Stimulated activated naive CD8-positive, alpha-beta T cell treated with anti-CD3 and anti-CD28 coated beads, Interleukin-15, Interleukin-2, amounts not matched to agents 100 ng/mL and 50 ng/mL, for 24 hours (primary cell): ENCODE measurements around the gene MVB12B.

Experiments
- H3K27ac Mint-ChIP-seq: one replicate; pipeline ENCODE4 v1.8.0; 2021; ENCODE audit warnings: mild to moderate bottlenecking, mixed read lengths
- H3K27me3 Mint-ChIP-seq: one replicate; pipeline ENCODE4 v1.8.0; 2021; ENCODE audit warnings: mixed read lengths
- H3K36me3 Mint-ChIP-seq: one replicate; pipeline ENCODE4 v1.8.0; 2021; ENCODE audit warnings: low read depth, mixed read lengths
- H3K4me1 Mint-ChIP-seq: one replicate; pipeline ENCODE4 v1.8.0; 2021; ENCODE audit warnings: low read depth, mixed read lengths
- H3K4me3 Mint-ChIP-seq: one replicate; pipeline ENCODE4 v1.8.0; 2021; ENCODE audit warnings: mild to moderate bottlenecking, mixed read lengths
- H3K9me3 Mint-ChIP-seq: one replicate; pipeline ENCODE4 v1.8.0; 2021; ENCODE audit warnings: mixed read lengths

Gene MVB12B

DNA sequence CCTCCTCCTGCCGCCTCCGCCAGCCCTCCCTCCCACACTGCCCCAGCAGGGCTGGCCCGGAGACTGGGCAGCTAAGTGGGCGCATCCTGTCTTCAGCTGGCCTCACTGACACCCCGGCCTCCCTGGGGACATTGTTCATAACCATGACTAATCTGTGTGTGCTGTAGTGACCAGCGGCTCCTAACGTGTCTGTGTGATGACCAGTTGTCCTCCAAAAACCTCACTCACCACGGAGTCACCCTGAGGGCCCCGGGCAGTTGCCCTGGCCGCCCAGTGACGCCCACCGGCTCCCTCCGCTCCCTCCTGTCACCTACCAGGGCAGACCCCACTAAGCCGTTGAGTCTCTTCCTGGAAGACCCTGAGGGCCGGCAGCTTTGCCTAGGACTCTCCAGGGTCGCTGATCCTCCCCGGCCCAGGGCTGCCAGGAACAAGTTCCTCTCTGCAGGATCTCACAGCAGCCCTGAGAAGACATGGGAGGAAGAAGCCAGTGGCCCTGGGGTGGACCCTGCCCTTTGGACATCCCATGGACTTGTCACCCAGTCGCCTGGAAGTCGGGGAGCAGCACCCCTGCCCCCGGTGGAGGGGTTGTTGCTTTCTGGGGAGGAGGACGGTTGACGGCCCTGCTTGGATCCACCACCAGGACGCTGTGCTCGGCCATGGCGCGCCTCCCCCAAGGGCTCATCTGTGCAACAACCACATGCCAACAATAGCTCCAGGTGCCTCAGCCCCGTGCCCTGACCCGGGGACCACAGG lies 176.9 kb downstream of the MVB12B start:
- Mint-ChIP-seq H3K27ac (no peak overlapping the region), H3K4me3 (no peak overlapping the region), H3K36me3 (no peaks in the 10 kb centered on the region), H3K9me3 (no peaks in the 10 kb centered on the region), H3K27me3 (peaks cover 11% of the 10 kb centered on the region), H3K4me1 (no peaks in the 10 kb centered on the region)

- Mint-ChIP-seq H3K27me3 (peaks cover 14% of the 10 kb centered on the region), H3K36me3 (no peaks in the 10 kb centered on the region), H3K4me1 (no peaks in the 10 kb centered on the region), H3K4me3 (no peak overlapping the region), H3K27ac (no peak overlapping the region), H3K9me3 (no peaks in the 10 kb centered on the region)
Measured at GRCh38 chr9:126504086-126504976, 177.7 kb downstream of the MVB12B start.

DNA sequence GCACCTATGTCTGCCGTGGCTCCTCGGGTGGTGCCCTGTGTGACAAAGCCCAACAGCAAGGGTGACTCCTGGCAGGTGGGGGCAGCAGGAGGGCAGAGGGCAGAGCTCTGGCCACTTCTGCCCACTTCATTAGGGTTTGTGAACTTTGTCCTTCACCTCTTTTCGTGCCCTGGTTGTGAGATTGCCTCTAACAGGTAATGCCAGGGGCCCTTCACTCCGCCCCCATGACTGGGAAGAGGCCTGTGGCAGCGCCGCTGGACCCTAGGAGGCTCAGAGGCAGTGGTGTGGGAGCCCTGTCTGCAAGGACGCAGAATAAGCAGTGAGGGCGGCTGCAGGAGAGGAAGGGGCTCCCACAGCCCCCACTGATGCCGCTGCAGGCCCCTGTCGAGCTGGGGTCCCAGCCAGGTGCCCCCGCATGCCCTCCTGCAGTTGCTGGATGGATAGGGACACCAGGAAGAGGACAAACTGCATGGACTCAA lies 178.4 kb downstream of the MVB12B start:
- H3K27ac Mint-ChIP-seq: no peak overlapping the region
- H3K9me3 Mint-ChIP-seq: no peaks in the 10 kb centered on the region
- no peaks in the 10 kb centered on the region for H3K36me3 Mint-ChIP-seq
- H3K4me1 Mint-ChIP-seq: no peaks in the 10 kb centered on the region
- peaks cover 18% of the 10 kb centered on the region for H3K27me3 Mint-ChIP-seq
- H3K4me3 Mint-ChIP-seq: no peak overlapping the region

DNA sequence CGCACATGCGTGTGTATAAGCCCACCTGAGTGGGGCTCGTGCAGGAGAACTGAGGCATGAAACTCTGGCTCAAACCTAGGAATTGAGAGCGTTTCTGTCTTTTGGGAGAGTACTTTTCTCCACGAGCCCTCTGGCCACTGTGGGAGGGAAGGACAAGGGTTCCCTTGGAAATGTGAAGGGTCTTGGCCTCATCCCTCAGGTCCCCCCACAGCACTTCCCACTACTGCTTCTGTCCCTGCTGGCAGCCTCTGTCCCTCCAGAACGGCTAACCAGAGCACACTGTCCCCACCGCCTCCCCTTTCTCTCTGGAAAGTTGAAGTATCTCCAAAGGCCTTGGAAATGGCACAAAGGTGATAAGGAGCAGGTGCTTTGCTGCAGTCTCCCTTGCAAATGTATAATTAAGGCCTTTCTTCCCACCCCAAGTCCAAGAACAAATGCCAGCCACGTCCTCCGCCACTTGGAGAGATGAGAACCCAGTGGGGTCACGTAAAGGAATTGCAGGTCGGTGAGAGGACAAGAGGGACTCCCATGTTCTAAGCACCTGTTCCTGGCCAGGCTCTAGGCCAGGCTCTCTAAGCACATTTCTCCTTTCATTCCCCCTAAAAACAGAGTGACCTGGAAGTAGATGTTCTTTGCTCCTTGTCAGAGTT lies 179.2 kb downstream of the MVB12B start:
- H3K36me3 Mint-ChIP-seq: no peaks in the 10 kb centered on the region
- H3K27me3 Mint-ChIP-seq: peaks cover 13% of the 10 kb centered on the region
- no peaks in the 10 kb centered on the region for H3K9me3 Mint-ChIP-seq
- H3K27ac Mint-ChIP-seq: no peak overlapping the region
- H3K4me3 Mint-ChIP-seq: no peak overlapping the region
- H3K4me1 Mint-ChIP-seq: no peaks in the 10 kb centered on the region

- no peaks in the 10 kb centered on the region for H3K4me1 Mint-ChIP-seq
- H3K36me3 Mint-ChIP-seq: no peaks in the 10 kb centered on the region
- peaks cover 17% of the 10 kb centered on the region for H3K27me3 Mint-ChIP-seq
- H3K4me3 Mint-ChIP-seq: no peak overlapping the region
- H3K9me3 Mint-ChIP-seq: no peaks in the 10 kb centered on the region
- no peak overlapping the region for H3K27ac Mint-ChIP-seq
Measured at GRCh38 chr9:126506361-126507317, 180.0 kb downstream of the MVB12B start.

DNA sequence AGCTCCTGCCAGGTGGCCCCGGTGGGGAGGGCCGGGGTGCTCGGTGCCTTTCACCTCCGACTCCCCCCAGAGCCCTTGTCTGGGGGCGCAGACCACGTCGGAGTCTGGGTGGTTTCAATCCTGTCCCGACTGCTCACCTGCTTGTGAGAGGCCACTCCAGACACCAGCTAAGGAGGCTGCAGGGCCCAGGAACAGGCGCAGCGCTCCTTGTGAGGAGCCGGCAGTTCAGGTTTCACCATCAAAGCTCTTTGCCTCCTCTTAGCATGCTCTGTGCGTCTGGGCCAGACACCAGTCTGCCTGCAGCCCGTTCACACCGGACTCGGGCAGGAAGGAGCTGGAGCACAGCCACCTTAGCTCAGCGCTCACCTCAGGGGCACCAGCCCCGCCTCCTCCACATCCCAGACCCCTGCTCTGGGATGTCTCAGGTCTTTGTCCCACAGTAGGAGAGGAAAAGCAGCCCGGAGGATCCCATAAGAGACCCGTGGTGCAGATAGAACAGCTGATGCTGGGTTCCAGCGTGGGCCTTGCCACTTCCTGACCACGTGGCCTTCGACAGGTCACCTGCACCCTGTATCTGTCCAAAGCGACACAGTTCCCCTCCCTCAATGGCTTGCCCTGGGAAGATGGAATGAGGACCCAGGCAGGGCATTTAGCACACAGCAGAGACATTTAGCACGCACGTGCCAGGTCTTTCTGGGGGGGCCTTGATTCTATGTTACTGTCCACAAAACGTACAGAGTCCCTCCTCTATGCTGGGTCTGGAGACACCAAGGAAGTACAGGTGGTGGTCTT lies 180.9 kb downstream of the MVB12B start:
- no peak overlapping the region for H3K4me3 Mint-ChIP-seq
- H3K27ac Mint-ChIP-seq: no peak overlapping the region

GRCh38 chr9:126508171-126508591 lies 181.6 kb downstream of the MVB12B start:
- H3K27me3 Mint-ChIP-seq: peaks cover 27% of the 10 kb centered on the region
- no peak overlapping the region for H3K4me3 Mint-ChIP-seq
- H3K4me1 Mint-ChIP-seq: no peaks in the 10 kb centered on the region
- H3K27ac Mint-ChIP-seq: no peak overlapping the region
- no peaks in the 10 kb centered on the region for H3K36me3 Mint-ChIP-seq
- H3K9me3 Mint-ChIP-seq: no peaks in the 10 kb centered on the region

More for the DNA sequence above, 180.9 kb downstream of the MVB12B start:
- no peaks in the 10 kb centered on the region for H3K9me3 Mint-ChIP-seq
- peaks cover 23% of the 10 kb centered on the region for H3K27me3 Mint-ChIP-seq
- H3K4me1 Mint-ChIP-seq: no peaks in the 10 kb centered on the region
- H3K36me3 Mint-ChIP-seq: no peaks in the 10 kb centered on the region

DNA sequence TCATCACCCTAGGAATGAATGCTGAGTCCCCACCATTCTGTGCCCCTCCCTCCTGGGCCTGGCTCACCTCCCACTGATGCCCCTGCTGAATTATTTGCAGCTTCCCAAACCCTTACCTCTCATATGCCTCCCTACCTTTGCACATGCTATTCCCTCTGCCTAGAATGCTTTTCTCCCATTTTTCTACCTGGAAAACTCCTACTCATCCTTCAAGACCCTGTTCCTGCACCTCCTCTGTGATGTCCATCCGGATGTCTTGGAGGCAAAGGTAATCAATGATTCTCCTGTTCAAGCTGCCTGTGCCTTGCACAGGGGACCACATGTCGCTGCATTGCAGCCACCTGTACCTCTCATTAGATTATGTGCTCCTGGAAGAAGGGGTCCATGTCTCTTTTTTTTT lies 182.3 kb downstream of the MVB12B start:
- Mint-ChIP-seq H3K27me3 (peaks cover 31% of the 10 kb centered on the region), H3K27ac (no peak overlapping the region), H3K4me1 (no peaks in the 10 kb centered on the region), H3K36me3 (no peaks in the 10 kb centered on the region), H3K4me3 (no peak overlapping the region), H3K9me3 (no peaks in the 10 kb centered on the region)

- H3K27ac Mint-ChIP-seq: no peak overlapping the region
Measured at GRCh38 chr9:126509718-126510117, 183.1 kb downstream of the MVB12B start.

GRCh38 chr9:126510564-126510963 lies 183.9 kb downstream of the MVB12B start:
- Mint-ChIP-seq H3K4me3 (no peak overlapping the region), H3K27me3 (peaks cover 38% of the 10 kb centered on the region), H3K9me3 (no peaks in the 10 kb centered on the region), H3K4me1 (peaks cover 5% of the 10 kb centered on the region), H3K27ac (no peak overlapping the region), H3K36me3 (no peaks in the 10 kb centered on the region)

More at GRCh38 chr9:126509718-126510117, 183.1 kb downstream of the MVB12B start:
- Mint-ChIP-seq H3K27me3 (peaks cover 31% of the 10 kb centered on the region), H3K4me3 (no peak overlapping the region), H3K36me3 (no peaks in the 10 kb centered on the region), H3K9me3 (no peaks in the 10 kb centered on the region), H3K4me1 (no peaks in the 10 kb centered on the region)

- peaks cover 7% of the 10 kb centered on the region for H3K4me1 Mint-ChIP-seq
- H3K27me3 Mint-ChIP-seq: peaks cover 43% of the 10 kb centered on the region
- H3K9me3 Mint-ChIP-seq: no peaks in the 10 kb centered on the region
- no peaks in the 10 kb centered on the region for H3K36me3 Mint-ChIP-seq
- H3K27ac Mint-ChIP-seq: no peak overlapping the region
- H3K4me3 Mint-ChIP-seq: no peak overlapping the region
Measured at GRCh38 chr9:126511411-126511810, 184.8 kb downstream of the MVB12B start.

- Mint-ChIP-seq H3K4me3 (peak overlapping the region; percentile 7), H3K36me3 (no peaks in the 10 kb centered on the region), H3K27me3 (peaks cover 63% of the 10 kb centered on the region), H3K27ac (no peak overlapping the region), H3K9me3 (no peaks in the 10 kb centered on the region), H3K4me1 (peaks cover 27% of the 10 kb centered on the region)
Measured at GRCh38 chr9:126513159-126514036, 186.8 kb downstream of the MVB12B start.
